HG03025 (cell line): ENCODE results near the gene CSDE1.
A peak's percentile ranks its signal among the peaks of the same experiment; 100 is the strongest.
"Not testable (repeated sequence)": the region's sequence is repeated elsewhere in the genome, so short reads cannot be mapped to it uniquely, and the experiment has no call there.

ENCODE experiments used
- ATAC-seq: cut with Tn5 transposase; IDR thresholded peaks from one replicate; pipeline ENCODE4 v1.9.1; 2021; ENCODE audit warnings: mild to moderate bottlenecking, moderate library complexity; ENCODE audit not compliant: unreplicated experiment, low FRiP score

The CSDE1 gene

DNA sequence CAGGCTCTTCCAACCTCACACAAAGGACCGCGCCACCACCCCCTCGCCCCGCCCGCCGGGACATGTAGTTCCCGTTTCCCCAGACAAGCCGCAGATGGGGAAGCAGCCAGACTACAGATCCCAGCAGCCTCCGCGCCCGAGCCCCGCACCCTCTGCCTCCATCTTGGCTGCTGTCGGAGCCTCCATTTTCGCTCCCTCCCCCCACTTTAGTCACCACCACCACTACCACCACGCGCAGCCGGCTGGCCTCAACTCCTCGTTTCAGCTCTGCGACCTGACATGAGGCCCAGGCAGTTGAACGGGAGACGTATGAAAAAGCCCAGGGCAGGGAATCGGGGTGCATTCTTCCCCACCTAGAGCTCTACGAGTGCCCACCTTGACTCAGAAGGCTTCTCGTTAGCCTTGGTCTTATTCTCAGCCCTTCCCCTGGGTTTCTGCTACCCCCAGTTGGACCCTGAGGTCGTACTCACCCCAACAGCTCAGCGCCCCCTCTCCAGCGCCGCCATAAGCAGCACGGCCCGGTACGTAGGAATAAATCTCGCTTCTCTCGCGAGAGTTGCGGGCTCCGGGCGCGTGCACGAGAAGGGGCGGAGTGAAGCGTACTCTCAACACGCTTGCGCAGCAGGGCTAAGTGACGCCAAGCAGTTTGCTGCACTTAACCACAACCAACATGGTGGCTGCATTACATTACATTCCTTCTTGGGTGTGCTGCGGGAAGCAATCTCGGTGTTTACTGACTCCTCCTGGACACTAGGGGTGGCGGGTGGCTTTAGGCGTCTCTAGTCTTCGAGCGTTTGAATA lies at the start of gene CSDE1:
Gene CSDE1 (minus strand): TSS at position 530 of the 801 bp plus-strand sequence. CDS start 18,094 bp downstream, outside the sequence.
- ATAC-seq, result peak; percentile 82

GRCh38 chr1:114804449-114804848 lies 46.7 kb upstream of the CSDE1 start:
- ATAC-seq, result not testable (repeated sequence)

DNA sequence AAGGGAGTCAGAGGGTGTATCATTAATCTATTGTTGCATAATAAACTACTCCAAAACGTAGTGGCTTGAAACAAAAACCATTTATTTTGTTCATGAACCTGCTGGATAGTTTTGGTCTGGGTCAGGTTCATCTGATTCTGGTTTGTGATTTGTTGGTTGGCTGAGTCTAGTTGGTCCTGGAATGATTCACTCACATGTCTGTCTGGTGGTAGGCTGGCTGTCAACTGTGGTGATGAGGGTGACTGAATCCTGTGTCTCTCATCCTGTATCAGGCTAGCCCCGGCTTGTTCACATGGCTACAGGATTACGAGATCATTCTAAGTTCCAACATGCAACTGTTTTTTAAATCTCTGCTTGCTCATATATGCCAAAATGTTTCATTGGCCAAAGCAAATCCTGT lies 45.2 kb upstream of the CSDE1 start:
- ATAC-seq, result no peak

DNA sequence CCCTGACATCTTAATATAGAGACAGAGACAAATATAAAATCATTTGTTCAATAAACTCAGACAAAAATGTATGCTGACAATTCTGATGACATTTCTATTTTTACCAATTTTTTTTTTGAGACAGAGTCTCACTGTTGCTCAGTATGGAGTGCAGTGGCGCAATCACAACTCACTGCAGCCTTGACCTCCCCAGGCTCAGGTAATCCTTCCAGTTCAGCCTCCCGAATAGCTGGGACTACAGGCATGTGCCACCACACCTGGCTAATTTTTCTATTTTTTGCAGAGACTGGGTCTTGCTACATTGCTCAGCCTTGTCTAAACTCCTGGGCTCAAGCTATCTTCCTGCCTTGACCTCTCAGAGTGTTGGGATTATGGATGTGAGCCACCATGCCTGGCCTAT lies 36.3 kb upstream of the CSDE1 start:
- no peak for ATAC-seq

- not testable (repeated sequence) for ATAC-seq
These were observed 32.8 kb upstream of the CSDE1 start for GRCh38 chr1:114790581-114790980.

GRCh38 chr1:114786440-114786839 lies 28.7 kb upstream of the CSDE1 start:
- not testable (repeated sequence) for ATAC-seq

- ATAC-seq, result no peak
These were observed 24.7 kb upstream of the CSDE1 start for GRCh38 chr1:114782476-114782875.

GRCh38 chr1:114780344-114781226 lies 22.8 kb upstream of the CSDE1 start, which contains the start of gene SIKE1:
Gene SIKE1, minus strand, starts transcription at chr1:114780685. Its CDS starts 78 bp downstream, at chr1:114780607.
- ATAC-seq, result peak; percentile 99

DNA sequence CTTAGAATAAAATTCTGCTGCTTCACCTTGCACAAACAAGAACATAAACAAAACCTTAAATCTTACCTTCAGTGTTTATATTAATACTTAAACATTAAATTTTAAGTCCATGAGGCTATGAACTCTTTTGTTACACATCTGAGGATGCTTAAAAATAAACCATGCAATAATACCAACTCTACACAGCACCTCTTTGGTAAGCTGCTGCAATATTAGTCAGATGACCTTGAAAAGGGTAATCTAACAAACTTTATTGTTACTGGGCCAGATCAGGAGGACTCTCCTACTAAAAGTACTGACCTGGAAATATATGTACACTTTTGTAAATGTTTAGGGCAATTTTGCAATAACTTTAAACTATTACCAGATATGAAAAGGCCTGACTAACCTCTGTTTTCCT lies 21.9 kb upstream of the CSDE1 start:
- no peak for ATAC-seq

- ATAC-seq, result not testable (repeated sequence)
These were observed 18.9 kb upstream of the CSDE1 start for GRCh38 chr1:114776726-114777125.

DNA sequence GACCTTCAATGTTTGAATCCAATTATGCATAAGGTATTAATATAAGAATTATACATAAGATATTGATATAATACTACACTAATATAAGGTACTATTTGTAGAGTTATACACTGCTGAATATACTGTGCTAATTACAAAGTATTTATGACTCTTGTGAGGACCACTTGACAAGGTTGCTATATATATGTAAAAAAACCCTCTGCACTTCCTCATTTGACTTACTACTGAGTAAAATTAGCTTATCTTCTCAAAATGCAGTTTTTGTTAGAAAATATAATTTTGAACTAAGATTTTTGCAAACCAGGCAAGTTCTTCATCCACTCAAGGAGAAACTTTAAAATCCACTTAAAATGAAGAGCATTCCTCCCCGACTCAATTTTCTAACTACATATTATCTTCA lies 14.2 kb upstream of the CSDE1 start:
- no peak for ATAC-seq

GRCh38 chr1:114770989-114771388 lies 13.2 kb upstream of the CSDE1 start:
- ATAC-seq, result no peak

GRCh38 chr1:114764689-114765088 lies 6.9 kb upstream of the CSDE1 start:
- ATAC-seq, result no peak

DNA sequence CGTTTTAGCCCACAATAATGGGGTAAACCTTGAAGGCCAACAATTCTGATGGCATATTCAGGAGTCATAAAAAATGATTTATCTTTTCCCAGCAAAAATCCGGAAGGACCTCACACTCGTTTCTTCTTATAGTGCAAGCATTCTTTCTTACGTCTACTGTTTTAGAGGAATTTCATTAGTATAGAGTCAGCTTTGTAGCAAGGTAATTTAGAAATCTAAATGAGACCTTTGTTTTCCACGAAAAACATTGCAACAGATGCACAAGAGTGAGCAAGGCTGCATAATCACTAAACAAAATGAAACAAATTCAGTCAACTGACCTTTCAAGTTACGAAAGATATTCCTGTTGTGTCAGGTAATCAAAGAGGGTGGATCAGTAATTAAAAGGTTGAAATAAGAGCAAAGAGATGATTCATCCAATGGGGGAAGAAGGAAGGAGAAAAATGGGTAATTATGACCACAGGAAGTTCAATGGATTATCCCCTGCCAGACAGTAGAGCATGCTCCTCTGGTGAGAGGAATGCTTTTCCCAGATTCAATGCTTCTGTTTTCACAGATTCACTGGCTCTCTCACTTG lies 560 bp upstream of the CSDE1 start:
- no peak for ATAC-seq

DNA sequence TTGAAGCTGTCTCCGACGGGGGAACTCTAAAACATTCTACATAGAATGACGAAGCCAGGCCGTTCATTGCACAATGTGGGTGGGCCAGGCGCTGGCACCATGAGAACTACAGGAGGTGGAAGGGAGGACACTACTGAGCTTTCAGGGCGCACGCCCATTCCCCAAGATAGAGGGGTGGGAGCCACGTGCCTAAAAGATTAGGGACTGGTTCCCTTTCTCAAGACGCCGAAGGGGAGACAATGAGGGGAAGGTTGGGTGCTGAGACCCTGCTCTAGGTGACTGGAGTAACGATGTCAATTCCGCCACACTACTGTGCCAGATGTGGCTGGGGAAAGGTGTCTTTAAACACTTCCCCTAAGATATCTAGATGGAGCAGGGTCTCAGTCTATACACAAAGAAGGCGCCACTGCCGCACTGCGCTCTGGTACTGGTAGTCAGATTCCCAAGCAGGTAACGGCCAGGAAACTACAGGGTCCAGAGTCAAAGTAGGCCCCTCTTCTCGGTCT lies 782 bp downstream of the CSDE1 start:
- no peak for ATAC-seq

GRCh38 chr1:114756009-114756892 lies 1.5 kb downstream of the CSDE1 start:
- peak; percentile 44 for ATAC-seq

GRCh38 chr1:114755006-114755931 lies 2.5 kb downstream of the CSDE1 start:
- ATAC-seq, result no peak

- ATAC-seq, result not testable (repeated sequence)
These were observed 4.1 kb downstream of the CSDE1 start for GRCh38 chr1:114753702-114754101.

GRCh38 chr1:114753143-114753542 lies 4.6 kb downstream of the CSDE1 start:
- no peak for ATAC-seq
